Measurements from ENCODE around the gene NDUFS5.
"Not testable (repeated sequence)": the region's sequence is repeated elsewhere in the genome, so short reads cannot be mapped to it uniquely, and the experiment has no call there.

The NDUFS5 gene

DNA sequence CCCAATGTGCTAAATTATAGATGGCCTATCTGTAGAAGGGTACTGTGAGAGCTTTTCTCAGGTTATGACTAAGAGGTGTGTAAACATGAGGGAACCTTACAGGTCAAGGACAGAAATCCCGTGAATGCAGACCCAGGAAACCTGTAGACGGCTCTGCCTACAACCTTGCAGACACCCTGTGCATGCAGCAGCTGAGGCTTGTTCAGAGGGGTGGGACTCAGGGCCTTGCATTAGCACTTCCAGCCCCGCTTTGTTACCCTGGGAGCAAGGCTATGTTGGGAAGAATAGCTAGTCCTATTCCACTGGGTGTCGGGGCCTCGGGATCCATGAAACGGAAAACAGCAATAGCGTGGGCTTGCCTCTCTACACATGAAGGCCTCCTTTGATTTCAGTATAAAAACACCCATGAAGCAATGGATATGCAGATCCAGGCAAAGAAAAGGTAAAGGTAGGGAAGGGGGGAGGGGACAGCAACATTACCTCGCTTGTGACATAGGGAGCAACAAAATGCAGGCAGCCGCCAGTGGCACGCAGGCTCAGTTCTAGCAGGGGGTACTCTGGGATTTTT is 9.5 kb upstream of the NDUFS5 start:
- no peak for DNase-seq (ENCODE audit: low read depth in 2 of 2)

- no peak for DNase-seq (ENCODE audit: low read depth in 2 of 2)
Observed at GRCh38 chr1:39017266-39017665, 8.9 kb upstream of the NDUFS5 start.

DNA sequence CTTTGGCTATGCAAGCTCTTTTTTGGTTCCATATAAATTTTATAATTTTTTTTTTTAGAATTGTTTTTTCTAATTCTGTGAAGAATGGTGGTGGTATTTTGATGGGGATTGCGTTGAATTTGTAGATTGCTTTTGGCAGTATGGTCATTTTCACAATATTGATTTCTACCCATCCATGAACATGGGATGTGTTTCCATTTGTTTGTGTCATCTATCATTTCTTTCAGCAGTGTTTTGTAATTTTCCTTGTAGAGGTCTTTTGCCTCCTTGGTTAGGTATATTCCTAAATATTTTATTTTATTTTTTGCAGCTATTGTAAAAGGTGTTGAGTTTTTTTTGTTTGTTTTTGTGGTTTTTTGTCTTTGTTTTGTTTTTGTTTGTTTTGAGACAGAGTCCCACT is 5.7 kb upstream of the NDUFS5 start:
- not testable (repeated sequence) for DNase-seq (ENCODE audit: low read depth in 2 of 2)

DNA sequence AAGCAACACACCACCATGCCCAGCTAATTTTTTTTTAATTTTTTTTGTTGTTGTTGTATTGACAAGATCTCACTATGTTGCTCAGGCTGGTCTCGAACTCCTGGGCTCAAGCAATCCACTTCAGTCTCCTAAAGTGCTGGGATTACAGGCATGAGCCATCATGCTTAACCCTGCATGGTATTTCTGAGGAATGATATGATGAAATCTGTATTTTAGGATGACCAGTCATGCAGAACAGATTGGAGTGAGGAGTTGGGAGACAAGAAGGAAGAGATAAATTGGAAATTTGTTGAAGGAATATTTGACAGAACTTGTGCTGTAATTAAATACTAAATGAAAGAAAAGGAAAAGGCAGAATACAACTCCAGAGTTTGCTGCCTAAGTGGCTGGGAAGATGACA is 4.7 kb upstream of the NDUFS5 start:
- no peak for DNase-seq (ENCODE audit: low read depth in 2 of 2)

DNA sequence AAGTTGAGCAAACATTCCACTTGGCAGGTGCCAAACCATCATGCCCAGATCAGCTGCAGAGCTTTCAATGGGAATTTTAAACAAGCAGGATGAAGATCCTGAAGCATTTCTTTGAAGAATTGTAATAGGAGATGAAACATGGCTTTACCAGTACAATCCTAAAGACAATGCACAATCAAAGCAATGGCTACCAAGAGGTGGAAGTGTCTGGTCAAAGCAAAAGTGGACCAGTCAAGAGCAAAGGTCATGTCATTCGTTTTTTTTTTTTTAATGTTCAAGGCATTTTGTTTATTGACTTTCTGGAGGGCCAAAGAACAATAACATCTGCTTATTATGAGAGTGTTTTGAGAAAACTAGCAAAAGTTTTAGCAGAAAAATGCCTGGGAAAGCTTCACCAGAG is 3.0 kb upstream of the NDUFS5 start:
- no peak for DNase-seq (ENCODE audit: low read depth in 2 of 2)

DNA sequence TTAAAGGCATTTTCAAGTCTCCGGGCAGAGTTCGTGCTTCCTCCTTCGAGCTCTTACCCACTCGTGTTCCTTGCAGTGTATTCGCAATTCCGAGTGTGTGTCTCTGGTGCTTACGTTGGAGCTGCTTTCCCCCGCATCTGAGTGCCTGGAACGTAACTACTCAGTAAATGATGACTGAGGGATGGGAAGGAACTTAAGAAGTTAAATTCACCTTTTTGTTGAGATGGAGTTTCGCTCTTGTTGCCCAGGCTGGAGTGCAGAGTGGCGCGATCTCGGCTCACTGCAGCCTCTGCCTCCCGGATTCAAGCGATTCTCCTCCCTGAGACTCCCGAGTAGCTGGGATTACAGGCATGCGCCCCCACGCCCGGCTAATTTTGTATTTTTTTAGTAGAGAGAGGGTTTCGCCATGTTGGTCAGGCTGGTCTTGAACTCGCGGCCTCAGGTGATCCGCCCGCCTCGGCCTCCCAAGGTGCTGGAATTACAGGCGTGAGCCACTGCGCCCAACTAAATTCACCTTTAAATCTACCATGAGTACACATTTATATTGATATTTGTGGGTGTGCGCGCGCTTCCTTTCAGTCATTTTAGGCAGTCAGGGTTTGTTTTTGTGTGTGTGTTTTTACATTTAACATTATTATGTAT is 837 bp downstream of the NDUFS5 start:
- no peak for DNase-seq (ENCODE audit: low read depth in 2 of 2)

GRCh38 chr1:39034114-39034654 is 8.0 kb downstream of the NDUFS5 start:
- DNase-seq (ENCODE audit: low read depth in 2 of 2) = no peak

- no peak for DNase-seq (ENCODE audit: low read depth in 2 of 2)
Observed at GRCh38 chr1:39036678-39037077, 10.5 kb downstream of the NDUFS5 start.

DNA sequence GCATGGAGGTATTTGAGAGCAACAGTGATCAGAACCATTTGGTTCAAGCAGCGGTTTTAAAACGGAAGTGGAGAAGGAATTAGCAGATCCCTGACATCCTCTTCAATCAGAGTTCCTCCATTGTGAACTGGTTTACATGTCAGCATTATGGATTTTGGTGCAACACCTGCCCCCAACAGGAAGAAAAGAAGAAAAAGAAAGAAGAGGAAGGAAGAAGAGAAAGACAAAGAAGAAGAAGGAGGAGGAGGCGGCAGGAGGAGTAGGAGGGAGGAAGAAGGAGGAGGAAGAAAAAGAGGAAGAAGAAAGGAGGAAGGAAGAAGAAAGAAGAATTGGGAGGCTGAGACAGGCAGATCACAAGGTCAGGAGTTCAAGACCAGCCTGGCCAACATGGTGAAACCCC is 17.4 kb downstream of the NDUFS5 start:
- no peak for DNase-seq (ENCODE audit: low read depth in 2 of 2)

DNA sequence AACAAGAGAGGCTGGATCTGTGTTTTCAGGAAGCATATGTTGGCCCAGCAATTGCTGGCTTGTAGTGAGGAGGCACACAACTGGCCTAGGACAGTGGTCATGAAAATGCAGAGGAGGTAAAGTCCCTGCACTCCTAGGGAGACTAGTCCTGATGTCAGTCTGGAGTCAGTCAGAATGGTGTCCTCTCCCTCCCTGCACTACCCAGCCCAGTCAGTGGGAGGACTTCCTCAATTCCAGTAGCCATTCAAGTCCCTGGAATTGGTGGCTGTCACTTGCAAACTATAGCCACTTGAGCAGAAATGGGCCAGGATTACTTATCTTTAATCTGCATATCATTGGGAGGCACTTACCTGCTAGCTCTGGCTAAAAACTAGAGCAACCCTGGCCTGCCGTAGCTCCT is 18.6 kb downstream of the NDUFS5 start:
- no peak for DNase-seq (ENCODE audit: low read depth in 2 of 2)

GRCh38 chr1:39045231-39045630 is 19.1 kb downstream of the NDUFS5 start:
- DNase-seq (ENCODE audit: low read depth in 2 of 2) = no peak

DNA sequence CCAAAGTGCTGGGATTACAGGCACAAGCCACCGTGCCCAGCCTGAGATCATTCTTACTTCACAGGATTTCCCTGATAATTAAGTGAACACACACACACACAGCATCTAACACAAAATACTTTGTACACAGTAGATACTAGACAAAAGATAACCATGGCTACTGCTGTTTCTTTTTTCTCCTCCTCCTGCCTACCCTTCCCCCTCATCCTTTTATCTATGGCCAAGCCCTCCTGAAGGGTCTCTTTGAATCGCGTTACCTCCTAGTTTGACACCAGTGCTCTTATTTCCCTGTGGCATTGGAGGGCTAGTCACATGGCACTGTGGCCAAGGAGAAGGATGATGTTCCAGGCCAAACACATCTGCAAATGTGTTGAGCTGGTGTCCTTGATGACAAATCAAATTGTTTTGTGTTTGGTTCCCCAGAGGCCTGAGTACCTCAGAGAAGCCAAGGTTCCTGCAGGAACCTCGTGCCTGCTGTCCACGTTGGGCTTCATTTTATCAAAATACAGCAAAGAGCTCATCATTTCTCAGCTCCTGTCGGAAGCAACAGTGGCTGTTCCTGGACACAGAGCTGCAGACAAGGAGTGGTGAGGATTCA is 20.6 kb downstream of the NDUFS5 start:
- no peak for DNase-seq (ENCODE audit: low read depth in 2 of 2)

DNA sequence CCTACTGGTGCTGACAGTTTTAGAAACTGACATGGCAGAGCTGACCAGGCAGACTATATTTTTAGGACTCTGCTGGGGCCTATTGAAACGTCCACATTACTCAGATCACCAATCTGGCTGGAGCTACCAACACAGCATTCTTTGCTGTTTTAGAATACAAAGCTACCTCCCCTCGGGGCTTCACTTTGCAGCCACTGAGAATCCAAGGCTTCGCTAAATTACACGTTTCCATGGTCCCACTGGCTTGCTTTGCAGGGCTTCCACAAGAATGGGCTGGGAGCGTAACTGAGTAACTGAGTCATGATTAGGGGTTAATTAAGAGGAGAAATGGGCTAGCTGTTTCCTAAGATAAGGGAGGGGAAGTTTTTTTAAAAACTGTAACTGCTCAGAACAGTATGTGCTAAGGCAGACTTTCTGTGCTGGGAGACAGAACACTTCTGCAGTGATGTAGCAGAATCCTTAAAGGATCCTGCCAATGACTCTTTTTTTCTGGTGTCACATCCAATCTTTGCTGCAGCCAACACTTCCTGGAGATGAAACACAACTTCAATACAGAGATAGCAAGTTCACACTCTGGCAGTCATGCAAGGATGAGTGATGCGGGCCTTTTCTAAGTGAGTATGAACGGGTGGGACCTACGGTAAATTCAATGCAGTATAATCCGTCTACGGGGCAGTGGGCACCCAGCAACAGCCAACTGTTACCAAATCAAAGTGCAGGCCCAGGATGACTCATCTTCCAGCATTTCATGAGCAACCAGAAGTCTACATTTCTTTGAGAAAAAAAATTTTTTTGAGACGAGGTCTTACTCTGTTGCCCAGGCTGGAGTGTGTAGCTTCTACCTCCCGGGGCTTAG is 21.5 kb downstream of the NDUFS5 start:
- no peak for DNase-seq (ENCODE audit: low read depth in 2 of 2)

GRCh38 chr1:39048745-39049370 is 22.7 kb downstream of the NDUFS5 start:
- no peak for DNase-seq (ENCODE audit: low read depth in 2 of 2)

- DNase-seq (ENCODE audit: low read depth in 2 of 2) = no peak
Observed at GRCh38 chr1:39050001-39050400, 23.9 kb downstream of the NDUFS5 start.

DNA sequence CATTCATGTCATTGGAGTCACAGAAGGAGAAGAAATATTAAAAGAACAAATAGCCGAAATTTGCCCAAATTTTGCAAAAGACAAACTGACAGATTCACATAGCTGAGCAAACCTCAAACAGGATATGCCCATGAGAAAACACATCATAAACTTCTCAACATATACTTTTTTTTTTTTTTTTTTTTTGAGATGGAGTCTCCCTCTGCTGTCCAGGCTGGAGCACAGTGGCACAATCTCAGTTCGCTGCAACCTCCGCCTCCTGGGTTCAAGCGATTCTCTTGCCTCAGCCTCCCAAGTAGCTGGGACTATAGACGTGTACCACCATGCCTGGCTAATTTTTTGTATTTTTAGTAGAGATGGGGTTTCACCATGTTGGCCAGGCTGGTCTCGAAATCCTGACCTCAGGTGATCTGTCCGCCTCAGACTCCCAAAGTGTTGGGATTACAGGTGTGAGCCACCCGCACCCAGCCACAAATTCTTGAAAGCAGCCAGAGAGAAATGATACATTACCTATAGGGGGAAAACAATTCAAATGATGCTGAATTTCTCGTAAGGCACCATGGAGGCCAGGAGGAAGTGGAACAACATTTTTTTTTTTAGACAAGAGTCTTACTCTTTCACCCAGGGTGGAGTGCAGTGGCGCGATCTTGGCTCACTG is 25.2 kb downstream of the NDUFS5 start:
- DNase-seq (ENCODE audit: low read depth in 2 of 2) = not testable (repeated sequence)

DNA sequence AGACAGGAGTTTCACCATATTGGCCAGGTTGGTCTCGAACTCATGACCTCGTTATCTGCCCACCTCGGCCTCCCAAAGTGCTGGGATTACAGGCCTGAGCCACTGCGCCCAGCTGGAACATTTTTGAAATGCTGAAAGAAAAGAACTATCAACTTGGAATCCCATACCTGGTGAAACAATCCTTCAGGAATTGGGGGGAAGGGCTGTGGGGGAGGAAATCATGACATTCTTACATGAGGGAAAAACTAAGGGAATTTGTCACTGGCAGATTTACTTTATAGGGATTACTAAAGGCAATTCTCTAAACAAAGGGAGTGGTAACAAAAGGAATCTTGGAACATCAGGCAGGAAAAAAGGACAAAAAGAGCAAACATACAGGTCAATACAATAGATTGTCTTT is 25.8 kb downstream of the NDUFS5 start:
- no peak for DNase-seq (ENCODE audit: low read depth in 2 of 2)

- DNase-seq (ENCODE audit: low read depth in 2 of 2) = not testable (repeated sequence)
Observed at GRCh38 chr1:39055213-39055710, 29.1 kb downstream of the NDUFS5 start.

GRCh38 chr1:39061516-39061915 is 35.4 kb downstream of the NDUFS5 start:
- not testable (repeated sequence) for DNase-seq (ENCODE audit: low read depth in 2 of 2)

DNA sequence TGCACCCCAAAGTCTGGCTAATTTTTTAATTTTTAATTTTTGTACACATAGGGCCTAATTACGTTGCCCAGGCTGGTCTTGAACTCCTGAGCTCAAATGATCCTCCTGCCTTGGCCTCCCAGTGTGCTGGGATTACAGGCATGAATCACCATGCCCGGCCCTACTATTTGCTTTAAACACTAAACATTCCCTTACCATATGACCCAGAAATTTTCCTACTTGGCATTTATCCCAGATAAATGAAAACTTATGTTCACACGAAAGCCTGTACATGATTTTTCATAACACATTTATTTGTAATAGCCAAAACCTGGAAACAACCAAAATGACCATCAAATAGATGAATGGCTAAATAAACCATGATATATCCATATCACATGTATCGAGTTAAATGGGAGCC is 35.8 kb downstream of the NDUFS5 start:
- no peak for DNase-seq (ENCODE audit: low read depth in 2 of 2)

DNA sequence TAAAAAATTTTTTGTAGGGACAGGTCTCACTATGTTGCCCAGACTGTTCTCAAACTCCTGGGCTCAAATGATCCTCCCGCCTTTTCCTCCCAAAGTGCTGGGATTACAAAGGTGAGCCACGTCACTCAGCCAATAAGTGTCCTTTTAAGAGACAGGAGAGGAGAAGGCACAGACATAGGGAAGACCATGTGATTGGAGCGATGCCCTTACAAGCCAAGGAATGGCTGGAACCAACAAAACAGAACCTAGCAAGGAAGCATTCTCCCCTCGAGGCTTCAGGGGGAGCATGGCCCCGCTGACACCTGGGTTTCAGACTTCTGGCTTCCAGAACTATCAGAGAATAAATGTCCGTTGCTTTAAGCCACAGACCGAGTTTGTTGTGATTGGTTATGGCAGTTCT is 37.0 kb downstream of the NDUFS5 start:
- DNase-seq (ENCODE audit: low read depth in 2 of 2) = no peak
